G401 (cell line): ENCODE measurements around the gene KCNH1. TPM values are rescaled to one million over a fixed set of nuclear protein-coding genes. Genes with fewer than 3 reads are reported as not detected.
"Not testable (repeated sequence)": the region's sequence is repeated elsewhere in the genome, so short reads cannot be mapped to it uniquely, and the experiment has no call there.

Experiments used
- DNase-seq: peaks from one replicate; pipeline ENCODE4 v3.0.0-alpha.2; 2015; ENCODE audit warnings: low spot score
- in situ Hi-C: cut with HindIII; loops from 2 replicates; pipeline ENCODE4 v1.10.0; 2016; ENCODE audit warnings: low sequenced_read_pairs, mixed read lengths
- total RNA-seq: library from RNA; depleted of rRNA; stranded (reverse); fragments of >200 nt; shearing (Covaris generic); gene quantifications from 2 replicates; pipeline ENCODE4 v1.2.3, GENCODE V29; 2014

The KCNH1 gene
- total RNA-seq, 1 experiment from 2014 or later, result 0.14 TPM

DNA sequence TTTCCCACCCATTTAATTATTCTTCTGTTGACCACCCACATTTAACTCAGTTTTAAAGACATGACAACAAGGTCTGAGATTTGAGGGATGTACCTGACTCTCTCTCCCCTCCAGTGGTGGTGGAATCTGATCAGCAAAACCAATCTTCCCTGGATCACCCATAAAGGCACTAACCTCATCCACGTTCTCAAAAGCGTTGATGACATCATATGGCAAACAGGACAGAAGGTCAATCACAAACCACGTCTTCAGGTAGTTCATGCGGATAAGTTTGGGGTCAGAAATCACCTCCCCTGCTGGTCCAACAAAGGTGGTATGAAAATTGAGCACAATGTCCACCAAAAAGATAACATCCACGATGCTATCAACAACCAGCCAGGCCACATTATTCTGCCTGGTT, 115.3 kb downstream of the KCNH1 start:
- in situ Hi-C loops, result no loop called here
- no peak for DNase-seq

DNA sequence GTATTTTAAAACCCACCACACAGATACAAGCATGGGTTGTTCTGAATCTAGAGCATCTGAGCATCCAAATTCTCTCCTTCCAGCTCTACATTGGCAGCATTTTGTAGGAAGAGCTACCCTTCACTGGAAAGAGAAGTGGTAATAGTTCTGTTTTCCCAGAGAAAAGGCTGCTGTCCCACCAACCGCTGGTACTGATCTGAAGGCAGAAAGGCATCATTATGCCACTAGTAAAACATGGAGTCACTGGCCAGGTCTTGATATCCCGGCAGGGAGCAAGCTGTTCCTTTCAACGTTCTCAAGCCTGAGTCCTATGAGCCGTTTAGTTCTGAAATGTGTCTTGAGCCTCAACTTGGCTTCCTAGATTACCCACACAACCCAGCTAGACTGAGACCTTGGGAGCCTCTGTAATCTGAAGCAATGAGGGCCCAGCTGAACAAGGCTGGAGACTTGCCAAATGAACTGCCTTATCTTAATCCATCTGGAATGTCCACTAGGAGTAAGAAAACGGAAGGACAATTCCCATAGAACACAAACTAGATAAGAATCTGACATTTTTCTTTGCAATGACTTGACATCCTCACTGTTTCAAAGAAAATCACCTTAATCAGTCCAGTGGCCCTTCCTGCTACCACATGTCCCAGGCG, 116.8 kb downstream of the KCNH1 start:
- in situ Hi-C loops, result no loop called here
- DNase-seq, result peak; percentile 34

- in situ Hi-C loops, result no loop called here
These were observed 119.7 kb downstream of the KCNH1 start for GRCh38 chr1:211014275-211014674.

GRCh38 chr1:211013346-211014240, 120.4 kb downstream of the KCNH1 start:
- in situ Hi-C loops, result no loop called here

More at GRCh38 chr1:211014275-211014674, 119.7 kb downstream of the KCNH1 start:
- no peak for DNase-seq

DNA sequence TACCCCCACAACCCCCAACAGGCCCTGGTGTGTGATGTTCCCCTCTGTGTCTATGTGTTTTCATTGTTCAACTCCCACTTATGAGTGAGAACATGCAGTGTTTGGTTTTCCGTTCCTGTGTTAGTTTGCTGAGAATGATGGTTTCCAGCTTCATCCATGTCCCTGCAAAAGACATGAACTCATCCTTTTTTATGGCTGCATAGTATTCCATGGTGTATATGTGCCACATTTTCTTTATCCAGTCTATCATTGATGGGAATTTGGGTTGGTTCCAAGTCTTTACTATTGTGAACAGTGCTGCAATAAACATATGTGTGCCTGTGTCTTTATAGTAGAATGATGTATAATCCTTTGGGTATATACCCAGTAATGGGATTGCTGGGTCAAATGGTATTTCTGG, 122.8 kb downstream of the KCNH1 start:
- in situ Hi-C loops, DNase-seq: not testable (repeated sequence)

More at GRCh38 chr1:211013346-211014240, 120.4 kb downstream of the KCNH1 start:
- peak; percentile 75 for DNase-seq

- no peak for DNase-seq
- in situ Hi-C loops, result no loop called here
These were observed 124.0 kb downstream of the KCNH1 start for GRCh38 chr1:211009944-211010343.

GRCh38 chr1:211007830-211008229, 126.1 kb downstream of the KCNH1 start:
- no peak for DNase-seq
- in situ Hi-C loops, result no loop called here

DNA sequence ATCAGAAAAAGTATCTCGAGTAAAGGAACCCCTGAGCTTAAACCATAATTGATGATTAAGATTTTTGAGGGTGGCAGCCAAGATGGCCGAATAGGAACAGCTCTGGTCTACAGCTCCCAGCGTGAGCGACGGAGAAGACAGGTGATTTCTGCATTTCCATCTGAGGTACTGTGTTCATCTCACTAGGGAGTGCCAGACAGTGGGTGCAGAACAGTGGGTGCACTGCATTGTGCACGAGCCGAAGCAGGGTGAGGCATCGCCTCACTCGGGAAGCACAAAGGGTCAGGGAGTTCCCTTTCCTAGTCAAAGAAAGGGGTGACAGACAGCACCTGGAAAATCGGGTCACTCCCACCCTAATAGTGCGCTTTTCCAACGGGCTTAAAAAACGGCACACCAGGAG, 138.0 kb downstream of the KCNH1 start:
- in situ Hi-C loops, DNase-seq: not testable (repeated sequence)

GRCh38 chr1:210992837-210993236, 141.1 kb downstream of the KCNH1 start:
- DNase-seq, result no peak
- in situ Hi-C loops, result no loop called here

DNA sequence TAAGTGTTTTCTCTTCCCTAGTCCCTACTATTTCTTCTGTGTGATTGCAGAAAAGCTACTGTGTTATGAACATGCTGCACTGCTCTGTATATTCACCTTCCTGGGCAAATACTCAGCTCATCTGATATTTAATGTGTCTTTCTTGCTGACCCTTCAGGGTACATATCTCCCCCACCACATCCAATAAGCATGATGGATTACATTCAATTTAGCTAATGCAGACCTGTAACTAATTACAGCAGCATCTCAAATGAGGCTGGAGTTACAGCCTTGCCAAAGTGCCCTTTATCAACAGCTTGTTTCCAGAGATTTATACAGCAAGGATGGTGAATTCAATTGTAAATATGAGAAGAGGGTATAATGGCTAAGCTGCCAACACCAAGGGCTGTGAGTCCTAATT, 144.0 kb downstream of the KCNH1 start:
- DNase-seq, result no peak
- in situ Hi-C loops, result no loop called here

- no peak for DNase-seq
- in situ Hi-C loops, result no loop called here
These were observed 152.5 kb downstream of the KCNH1 start for GRCh38 chr1:210981490-210981889.

- DNase-seq, result no peak
- in situ Hi-C loops, result no loop called here
These were observed 153.9 kb downstream of the KCNH1 start for GRCh38 chr1:210980082-210980481.

DNA sequence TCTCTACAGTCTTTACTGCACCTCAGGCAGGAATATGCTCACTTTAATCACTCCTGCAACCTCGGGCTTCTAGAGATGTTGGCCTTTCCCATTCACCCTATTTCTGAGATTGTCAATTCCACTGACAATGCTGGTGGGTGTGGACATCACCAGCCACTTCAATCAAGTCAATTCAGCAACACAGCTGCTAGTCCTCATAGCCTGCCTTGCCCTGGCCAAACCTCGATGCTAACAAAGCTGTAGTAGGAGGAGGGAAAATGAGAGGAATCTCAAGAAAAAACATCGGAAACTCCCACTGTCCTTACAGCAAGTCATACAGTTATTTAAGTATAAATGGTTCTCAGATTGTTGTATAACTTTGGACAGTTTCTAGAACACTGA, 155.0 kb downstream of the KCNH1 start:
- in situ Hi-C loops, result no loop called here
- no peak for DNase-seq

- DNase-seq, result no peak
- in situ Hi-C loops, result no loop called here
These were observed 155.5 kb downstream of the KCNH1 start for GRCh38 chr1:210978316-210978973.

DNA sequence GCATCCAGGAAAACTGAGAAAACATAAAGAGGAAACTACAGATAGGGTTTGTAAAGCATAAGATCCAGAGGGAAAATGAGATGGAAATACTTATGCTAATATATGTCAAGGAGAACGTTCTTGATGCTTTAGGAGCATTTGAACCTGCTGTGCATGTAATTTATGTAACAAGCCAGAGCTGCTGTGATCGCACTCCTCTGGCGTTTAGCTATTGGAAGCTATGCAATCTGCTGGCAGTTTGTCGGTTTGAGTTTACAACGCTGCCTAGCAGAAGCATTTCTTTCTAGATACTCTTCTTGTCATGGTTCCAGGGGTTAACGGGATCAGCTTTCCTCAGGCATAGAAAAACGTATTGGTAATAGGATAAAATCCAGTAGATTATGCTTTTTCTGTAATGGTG, 182.7 kb downstream of the KCNH1 start:
- peak; percentile 60 for DNase-seq
- in situ Hi-C loops, result no loop called here

DNA sequence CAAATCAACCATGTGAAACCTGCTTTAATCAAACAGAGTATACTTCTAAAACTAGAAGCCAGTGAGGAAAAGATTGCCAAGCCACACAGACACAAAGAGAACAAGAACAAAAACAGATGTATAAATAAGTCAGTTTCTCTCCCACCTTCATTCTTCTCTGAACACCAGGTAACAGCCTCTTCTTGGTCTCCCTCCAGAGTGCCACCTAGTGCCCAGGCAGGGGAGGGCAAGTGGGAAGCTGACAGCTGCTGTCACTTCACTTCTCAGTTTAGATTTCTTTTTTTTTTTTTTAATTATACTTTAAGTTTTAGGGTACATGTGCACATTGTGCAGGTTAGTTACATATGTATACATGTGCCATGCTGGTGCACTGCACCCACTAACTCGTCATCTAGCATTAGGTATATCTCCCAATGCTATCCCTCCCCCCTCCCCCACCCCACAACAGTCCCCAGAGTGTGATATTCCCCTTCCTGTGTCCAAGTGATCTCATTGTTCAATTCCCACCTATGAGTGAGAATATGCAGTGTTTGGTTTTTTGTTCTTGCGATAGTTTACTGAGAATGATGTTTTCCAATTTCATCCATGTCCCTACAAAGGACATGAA, 183.9 kb downstream of the KCNH1 start:
- in situ Hi-C loops, DNase-seq: not testable (repeated sequence)

DNA sequence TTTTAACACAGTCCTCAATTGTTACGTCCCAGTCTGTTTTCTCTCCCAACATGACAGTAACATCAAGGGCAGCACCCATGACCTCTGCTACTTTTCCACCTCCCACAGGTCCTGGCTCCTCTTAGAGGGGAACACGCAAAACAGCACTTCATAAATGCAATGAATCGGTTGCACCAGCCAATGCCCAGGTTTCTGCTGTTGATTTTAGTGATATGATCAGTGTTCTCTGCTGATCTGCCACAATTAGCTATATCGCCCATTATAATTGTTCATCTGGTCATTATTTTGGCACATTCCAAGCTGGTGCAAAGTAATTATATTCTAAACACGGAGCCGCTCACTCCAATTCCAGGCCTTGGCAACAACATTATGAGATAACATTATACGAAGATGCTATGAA, 184.5 kb downstream of the KCNH1 start:
- DNase-seq, result no peak
- in situ Hi-C loops, result no loop called here

- no peak for DNase-seq
- in situ Hi-C loops, result no loop called here
These were observed 184.9 kb downstream of the KCNH1 start for GRCh38 chr1:210949039-210949438.

DNA sequence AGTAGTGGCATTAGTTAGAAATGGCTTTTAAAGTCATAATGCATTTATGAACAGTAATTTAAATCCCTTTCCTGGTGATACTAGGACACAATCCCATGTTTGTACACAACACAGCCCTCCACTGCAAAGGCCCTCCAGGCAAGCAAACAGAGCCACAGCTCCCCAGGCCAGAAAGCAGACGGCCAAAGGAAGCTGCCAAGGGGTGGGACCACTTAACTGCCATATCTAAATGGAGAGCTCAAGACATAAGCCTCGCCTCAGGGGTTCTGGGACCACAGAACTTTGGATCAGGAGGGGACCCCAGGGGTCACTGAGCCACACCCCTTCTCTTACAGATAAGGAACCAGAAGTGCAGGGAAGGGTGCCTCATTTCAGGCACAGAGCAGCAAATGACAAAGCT, 189.7 kb downstream of the KCNH1 start:
- peak; percentile 82 for DNase-seq
- in situ Hi-C loops, result no loop called here

DNA sequence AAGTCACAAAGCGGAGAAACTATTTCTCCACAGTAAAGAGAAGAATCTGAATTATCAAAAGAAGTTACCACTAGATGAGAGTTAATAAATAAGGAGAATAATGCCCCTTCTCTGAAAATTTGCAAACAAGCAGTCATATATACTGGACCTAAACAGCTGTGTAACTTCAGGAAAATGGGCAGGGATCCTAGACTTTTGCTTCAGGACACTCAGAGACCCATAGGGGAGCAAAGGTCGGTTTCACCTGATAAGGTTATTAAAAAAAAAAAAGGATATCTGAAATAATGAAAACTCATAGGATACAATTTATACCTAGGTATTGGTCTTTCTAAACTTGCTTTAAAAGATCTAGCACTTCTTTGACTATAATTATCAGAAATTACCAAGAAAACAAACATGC, 191.4 kb downstream of the KCNH1 start:
- DNase-seq, result no peak
- in situ Hi-C loops, result no loop called here
